ENCODE measurements around the gene KLHL10.

DNA sequence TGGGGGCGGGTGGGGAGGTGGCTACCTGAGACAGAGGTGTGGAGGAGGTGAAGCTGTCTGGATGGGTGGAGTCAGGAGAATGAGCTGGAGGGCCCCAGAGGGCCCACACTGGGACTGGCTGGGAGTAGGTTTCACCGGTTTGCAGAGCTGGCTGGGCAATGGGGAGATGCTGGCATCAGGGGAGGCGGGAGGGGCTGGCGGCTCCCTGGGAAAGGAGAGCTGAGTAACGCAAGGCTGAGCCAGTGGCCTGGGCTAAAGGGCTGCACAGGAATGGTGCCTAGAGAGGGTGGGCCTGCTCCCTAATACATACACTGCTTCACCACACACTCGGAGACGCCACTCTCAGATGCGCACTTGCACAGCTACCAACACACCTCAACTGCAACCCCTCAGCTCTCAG lies 38.3 kb upstream of the KLHL10 start:
- TF ChIP-seq POLR2AphosphoS5 (IDR thresholded peaks at IDR 0.05; ENCODE audit: low read depth, low read length) (no peak), TAF1 (IDR thresholded peaks at IDR 0.05; ENCODE audit: borderline replicate concordance, insufficient read depth, low read length) (no peak)
- TF ChIP-seq, protein P1, sequence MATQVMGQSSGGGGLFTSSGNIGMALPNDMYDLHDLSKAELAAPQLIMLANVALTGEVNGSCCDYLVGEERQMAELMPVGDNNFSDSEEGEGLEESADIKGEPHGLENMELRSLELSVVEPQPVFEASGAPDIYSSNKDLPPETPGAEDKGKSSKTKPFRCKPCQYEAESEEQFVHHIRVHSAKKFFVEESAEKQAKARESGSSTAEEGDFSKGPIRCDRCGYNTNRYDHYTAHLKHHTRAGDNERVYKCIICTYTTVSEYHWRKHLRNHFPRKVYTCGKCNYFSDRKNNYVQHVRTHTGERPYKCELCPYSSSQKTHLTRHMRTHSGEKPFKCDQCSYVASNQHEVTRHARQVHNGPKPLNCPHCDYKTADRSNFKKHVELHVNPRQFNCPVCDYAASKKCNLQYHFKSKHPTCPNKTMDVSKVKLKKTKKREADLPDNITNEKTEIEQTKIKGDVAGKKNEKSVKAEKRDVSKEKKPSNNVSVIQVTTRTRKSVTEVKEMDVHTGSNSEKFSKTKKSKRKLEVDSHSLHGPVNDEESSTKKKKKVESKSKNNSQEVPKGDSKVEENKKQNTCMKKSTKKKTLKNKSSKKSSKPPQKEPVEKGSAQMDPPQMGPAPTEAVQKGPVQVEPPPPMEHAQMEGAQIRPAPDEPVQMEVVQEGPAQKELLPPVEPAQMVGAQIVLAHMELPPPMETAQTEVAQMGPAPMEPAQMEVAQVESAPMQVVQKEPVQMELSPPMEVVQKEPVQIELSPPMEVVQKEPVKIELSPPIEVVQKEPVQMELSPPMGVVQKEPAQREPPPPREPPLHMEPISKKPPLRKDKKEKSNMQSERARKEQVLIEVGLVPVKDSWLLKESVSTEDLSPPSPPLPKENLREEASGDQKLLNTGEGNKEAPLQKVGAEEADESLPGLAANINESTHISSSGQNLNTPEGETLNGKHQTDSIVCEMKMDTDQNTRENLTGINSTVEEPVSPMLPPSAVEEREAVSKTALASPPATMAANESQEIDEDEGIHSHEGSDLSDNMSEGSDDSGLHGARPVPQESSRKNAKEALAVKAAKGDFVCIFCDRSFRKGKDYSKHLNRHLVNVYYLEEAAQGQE (IDR thresholded peaks at IDR 0.05; ENCODE audit: insufficient read depth in 1 of 2, low read depth in 2 of 2, low read length in 2 of 2): no peak

Measured in PFSK-1 (cell line).